NCI-H1930 (cell line): ENCODE results near the gene HDAC4.

ENCODE experiments used
- DNase-seq, 2 experiments: peaks; one replicate each; lab custom pipeline; 2025; lab: John Stamatoyannopoulos, UW

The HDAC4 gene

DNA sequence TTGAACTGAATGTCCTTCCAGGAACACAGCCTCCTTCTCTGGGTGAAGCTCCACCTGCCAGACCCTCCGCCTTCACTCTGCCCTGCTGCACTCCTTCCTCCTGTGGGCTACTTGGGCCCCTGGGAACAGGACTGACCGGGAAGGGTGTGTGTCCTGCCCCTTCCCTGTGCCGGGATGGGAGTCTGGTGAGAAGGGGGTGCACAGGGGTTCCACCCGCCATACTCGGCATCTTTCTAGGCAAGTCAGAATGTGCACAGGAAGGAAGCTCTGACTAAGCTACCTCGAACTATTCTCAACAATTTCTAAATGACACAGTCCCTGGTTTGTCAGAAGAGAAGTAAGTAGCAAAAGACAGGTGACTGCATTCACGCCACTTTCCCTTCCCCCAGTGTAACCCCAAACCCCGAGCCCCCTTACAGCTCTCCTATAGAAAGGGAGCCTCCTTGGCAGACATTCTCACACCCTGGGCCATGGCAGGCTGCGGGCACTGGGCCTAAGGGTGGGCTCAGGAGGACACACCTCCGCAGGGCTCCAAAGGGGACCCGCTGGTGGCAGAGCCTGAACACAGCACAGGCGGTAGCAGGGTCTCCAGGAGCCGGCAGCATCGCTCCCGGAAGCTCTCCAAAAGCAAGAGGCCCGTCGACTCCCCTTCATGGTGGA is 184.1 kb downstream of the HDAC4 start:
- no peak for DNase-seq

DNA sequence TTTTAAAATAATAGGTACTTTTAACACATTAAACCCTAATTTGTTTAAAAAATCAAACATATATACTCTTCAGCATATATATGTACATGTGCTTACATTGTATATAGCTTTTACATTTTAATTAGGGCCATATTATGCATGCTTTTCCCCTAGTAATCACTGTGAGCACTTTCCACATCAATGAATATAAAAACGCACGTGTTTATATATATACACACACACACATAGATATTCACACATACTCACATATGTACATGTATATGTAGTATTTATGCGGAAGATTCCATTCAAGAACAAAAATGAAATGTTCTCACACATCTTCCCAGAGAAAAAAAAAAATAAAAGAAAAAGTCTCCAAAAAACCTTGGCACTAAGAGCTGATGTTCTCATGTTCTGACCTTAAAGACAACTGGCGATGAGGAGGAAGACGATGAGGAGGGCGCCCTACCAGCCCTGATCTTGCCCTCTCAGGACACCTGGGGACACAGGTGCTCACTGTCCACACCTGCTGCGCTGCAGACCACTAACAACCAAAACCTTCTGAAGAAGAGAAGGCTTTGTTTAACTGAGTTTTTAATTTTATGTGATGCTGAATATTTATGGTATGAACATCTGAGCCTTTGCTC is 184.7 kb downstream of the HDAC4 start:
- no peak for DNase-seq

- no peak for DNase-seq
Measured at GRCh38 chr2:239215136-239215925, 185.5 kb downstream of the HDAC4 start.

GRCh38 chr2:239214725-239215124 is 186.1 kb downstream of the HDAC4 start:
- no peak for DNase-seq

DNA sequence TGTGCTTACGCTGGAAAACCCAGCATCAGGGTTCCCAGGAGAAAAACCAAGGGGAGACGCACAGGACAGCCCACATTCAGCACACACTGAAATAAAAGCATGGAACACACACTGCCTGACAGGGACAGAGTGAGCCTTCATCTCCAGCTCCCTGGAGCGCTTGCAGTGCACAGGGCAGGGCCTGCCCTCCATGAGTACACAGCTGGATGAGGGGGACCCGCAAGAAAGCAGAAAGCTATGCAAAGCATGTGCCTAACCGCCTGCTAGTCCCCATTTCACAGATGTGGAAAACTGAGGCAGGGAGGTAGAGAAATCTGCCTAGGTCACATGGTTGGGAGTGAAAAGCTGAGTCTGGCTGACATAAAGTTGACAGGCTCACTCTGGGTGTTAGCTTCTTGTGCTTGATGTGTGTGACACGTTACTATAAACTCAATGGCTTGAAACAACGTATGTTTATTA is 187.1 kb downstream of the HDAC4 start:
- no peak for DNase-seq

DNA sequence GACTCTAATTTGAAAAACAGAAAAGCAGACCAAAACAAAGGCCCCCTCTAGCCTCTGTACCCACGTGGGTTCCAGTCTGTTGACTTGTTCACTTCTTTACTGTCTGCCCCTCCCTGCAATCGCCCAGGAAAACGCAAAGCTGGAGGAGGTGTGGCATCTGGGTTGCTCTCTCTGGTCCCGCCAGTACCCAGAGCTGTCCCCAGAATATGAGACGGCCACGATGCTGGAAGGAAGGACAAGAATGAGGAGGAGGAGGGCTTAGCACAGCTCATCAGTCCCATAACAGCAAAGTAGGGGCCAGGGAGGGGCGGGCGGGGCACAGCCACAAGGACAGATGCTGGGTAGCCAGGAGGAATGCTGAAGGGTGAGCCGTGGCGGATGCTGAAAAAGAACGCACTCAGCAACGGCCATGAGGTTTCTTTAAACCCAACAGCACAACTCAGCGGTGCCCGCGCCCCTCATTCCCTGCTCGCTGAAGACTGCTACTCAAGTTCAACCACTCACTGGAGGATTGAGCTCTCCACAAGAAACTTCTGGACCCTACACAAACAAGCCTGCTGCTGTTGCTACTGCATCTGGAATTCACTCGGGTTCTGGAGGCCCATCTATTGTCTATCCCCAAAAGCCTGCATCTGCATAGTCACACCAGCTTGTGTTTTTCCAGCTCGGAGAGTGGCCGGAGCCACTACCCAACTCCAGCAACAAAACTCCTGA is 187.7 kb downstream of the HDAC4 start:
- DNase-seq, result no peak

- DNase-seq, result no peak
Measured at GRCh38 chr2:239212121-239212928, 188.5 kb downstream of the HDAC4 start.

GRCh38 chr2:239211396-239212094 is 189.3 kb downstream of the HDAC4 start:
- no peak for DNase-seq

DNA sequence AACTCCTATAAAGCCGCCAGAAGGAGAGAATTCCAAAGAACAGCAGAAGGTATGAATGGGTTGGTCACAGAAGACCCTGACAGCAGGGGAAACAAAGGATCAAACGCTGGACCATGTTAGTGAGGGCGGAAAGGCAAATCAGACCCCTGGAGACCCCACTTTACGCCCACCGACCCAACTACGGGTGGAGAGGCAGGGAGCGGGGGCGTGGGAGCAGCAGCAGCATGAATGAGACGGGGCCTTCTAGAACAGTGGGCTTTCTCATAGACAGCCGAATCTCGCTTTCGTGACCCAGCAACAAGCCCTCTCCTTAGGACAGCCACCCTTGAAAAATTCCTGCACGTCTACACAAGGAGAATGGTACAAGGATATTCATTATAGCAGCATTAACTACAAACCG is 191.0 kb downstream of the HDAC4 start:
- DNase-seq, result no peak

DNA sequence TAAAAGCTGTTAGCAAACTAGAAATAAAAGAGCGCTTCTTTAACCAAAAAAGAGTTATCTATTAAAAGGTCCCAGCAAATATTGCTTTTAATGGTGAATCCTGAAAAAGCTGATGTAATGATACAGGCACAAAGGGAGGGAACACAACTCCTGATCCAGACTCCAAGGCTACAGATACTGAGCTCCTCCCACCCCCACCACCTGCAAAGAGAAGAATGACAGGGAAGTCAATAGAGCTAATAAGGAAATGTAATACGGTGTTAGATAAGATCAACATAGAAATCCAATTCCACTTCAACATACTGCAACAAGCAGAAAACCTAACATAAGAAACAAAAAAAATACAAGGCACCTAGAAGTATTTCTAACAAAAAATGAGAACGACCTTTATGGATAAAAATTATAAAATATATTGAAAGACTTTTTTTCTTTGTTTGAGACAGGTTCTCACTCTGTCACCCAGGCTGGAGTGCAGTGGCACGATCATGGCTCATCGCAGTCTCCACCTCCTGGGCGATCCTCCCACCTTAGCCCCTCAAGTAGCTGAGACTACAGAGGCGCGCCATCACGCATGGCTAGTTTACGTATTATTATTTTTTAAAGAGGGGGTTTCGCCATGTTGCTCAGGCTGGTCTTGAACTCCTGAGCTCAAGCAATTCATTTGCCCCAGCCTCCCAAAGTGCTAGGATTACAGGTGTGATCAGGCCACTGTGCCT is 192.2 kb downstream of the HDAC4 start:
- no peak for DNase-seq

GRCh38 chr2:239206851-239207250 is 194.0 kb downstream of the HDAC4 start:
- no peak for DNase-seq

DNA sequence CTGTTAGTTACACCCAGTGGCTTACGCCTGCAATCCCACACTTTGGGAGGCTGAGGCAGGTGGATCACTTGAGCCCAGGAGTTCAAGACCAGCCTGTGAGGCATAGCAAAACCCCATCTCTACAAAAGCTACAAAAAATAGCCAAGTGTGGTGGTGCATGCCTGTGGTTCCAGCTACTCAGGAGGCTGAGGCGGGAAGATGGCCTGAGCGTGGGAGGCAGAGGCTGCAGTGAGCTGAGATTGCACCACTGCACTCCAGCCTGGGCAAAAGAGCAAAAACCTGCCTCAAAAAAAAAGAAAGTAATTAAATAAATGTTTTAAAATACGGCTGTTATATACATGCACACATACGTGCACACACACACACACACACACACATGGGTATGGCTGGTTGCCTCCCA is 194.8 kb downstream of the HDAC4 start:
- no peak for DNase-seq

DNA sequence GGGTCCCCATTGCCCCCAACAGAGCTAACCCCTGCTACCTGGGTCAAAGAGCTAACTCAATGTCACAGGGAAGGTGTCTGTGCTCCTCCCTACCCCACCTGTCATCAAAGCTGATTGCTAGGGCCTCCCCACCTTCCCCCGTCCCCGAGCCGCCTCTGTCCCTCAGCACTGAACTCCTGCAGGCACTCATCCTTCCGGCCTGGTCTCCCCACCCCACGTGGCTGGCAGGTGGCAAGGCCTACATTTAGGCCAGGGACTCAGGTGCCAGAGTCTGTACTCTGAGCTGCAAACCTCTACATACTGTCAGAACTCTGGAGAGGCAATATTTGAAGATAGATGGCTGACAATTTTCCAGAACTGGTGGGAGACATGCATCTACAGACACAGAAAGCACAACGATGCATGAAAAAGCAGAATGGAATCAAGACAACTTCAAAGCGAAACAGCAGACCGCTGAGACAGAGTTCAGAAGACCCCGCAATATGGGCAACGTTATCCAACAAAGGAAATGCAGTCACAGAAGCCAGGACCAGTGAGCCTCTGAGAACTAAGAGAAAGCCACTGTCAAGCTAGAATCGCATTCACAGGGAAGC is 195.8 kb downstream of the HDAC4 start:
- DNase-seq, result no peak

DNA sequence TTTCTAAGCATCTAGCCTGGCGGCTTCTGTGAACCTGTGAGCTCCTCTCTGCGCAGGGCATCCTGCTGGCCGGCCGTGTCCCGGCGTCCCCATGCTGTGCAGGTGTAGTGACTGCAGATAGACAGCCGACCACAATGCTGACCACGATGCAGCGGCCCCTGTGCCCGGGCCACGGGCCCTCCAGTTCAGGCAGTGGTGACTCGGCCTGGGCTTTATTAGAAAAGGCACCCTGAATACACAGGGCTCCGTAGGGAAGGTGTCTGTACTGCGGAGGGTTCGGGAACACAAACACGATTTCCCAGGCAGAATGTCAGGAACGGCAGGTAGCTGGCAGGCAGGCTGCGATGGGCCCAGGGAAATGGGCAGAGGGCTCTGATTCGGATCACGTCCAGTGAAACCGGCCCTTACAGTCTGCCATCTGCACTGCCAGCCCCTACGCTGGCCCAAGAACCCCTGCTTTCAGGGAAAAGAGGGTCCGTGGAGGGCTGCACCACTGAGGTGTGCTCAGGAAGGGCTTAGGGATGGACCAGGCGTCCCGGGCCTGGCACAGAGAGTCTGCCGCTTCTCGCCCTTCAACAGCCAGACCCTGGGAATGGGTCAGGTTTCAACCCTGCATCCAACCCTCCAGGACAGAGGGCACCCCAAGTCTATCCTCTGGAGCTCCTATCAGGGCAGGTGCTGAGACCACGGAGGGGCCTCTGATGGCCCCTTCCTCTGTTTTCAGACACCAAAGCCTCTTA is 196.5 kb downstream of the HDAC4 start:
- no peak for DNase-seq

DNA sequence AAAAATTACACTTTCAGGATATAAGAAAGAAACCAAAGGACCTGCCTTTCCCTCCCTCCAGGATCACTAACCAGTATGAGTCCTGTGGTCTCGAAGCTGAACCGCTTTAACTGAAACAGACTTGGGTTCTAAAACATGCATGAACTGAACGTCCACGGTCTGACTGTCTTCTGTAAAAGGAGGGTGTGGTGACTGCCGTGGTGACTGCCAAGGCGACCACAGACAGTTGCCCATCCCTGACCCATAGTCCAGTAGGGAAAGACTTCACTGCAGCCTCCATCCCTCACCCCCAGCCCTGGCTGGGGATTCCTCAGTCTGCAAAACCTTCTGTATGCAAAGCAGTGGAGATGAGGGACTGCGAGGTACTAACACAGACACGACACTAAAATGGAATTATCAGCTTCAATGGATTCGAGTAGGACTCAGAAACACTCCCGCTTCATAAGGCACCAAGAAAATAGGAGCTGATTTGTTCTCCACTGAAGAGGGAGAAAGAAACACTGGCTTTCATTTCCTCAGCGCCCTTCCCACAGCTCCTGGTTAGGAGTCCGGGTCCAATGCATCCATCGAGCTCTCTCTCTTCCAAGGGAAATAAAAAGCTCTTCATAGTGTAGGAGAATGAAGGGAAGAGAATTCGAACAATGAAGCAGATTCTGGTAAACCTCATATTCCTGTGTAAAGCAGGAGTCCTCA is 197.2 kb downstream of the HDAC4 start:
- no peak for DNase-seq

GRCh38 chr2:239202836-239203235 is 198.0 kb downstream of the HDAC4 start:
- no peak for DNase-seq

DNA sequence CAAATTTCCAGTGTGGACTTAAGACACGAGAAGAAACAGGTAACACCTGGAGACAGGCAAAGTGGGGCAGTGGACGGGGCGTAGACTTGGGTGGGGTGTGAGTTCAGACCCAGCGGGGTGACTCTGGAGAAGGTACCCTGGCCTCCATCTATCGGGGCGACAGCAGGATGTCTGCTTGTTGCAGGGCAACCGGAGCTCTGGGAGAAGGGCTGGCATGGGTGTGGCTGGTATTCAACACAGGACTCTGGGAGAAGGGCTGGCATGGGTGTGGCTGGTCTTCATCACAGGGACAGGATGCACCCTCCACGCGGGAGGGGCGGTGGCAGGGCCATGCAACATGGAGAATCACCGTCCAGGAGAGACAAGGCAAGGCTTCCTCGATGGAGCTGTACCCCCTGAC is 198.5 kb downstream of the HDAC4 start:
- no peak for DNase-seq

GRCh38 chr2:239201884-239202283 is 198.9 kb downstream of the HDAC4 start:
- DNase-seq, result no peak

- no peak for DNase-seq
Measured at GRCh38 chr2:239201531-239201876, 199.3 kb downstream of the HDAC4 start.
